Jurkat, Clone E6-1 (cell line): ENCODE data around the gene DNAJC25. TPM values are rescaled to one million over a fixed set of nuclear protein-coding genes. Genes with fewer than 3 reads are reported as not detected.
"Not testable (repeated sequence)": the region's sequence is repeated elsewhere in the genome, so short reads cannot be mapped to it uniquely, and the experiment has no call there.

Source experiments
- DNase-seq: peaks from one replicate; pipeline ENCODE4 v3.0.0-alpha.2; 2011; ENCODE audit warnings: low read depth, low spot score
- H3K4me3 ChIP-seq: 2 replicates; pipeline ENCODE4 v1.5.1; 2011; ENCODE audit warnings: mild to moderate bottlenecking, low read length, control low read depth, moderate library complexity
- polyA plus RNA-seq: library from polyadenylated mRNA; unstranded; fragments of >200 nt; gene quantifications from one replicate; pipeline ENCODE4 v1.2.1, GENCODE V29; 2012; ENCODE audit warnings: missing spikeins; ENCODE audit not compliant: insufficient read length, insufficient read depth

The DNAJC25 gene
- polyA plus RNA-seq = 5.1 TPM

DNA sequence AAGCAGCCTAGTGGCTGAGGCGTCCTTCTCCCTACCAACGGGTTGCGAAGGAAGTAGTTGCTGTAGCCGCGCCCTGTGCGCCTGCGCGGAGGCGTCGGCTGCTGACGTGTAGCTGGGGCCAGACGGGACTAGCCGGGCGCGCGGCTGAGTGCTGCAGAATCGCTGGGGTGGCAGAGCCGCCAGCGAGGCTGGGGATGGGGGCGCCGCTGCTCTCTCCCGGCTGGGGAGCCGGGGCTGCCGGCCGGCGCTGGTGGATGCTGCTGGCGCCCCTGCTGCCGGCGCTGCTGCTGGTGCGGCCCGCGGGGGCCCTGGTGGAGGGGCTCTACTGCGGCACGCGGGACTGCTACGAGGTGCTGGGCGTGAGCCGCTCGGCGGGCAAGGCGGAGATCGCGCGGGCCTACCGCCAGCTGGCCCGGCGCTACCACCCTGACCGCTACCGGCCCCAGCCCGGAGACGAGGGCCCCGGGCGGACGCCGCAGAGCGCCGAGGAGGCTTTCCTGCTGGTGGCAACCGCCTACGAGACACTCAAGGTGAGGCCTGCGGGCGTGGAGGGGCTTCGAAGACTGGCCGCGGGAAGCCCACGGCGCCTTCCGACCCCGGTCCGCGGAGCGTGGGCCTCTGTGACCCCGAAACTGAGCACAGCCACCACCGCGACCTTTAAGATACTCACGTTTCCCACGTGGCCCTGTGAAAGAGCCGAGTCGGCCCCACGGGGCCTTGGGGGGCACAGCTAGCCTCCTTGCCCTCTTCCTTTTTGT, at the start of gene DNAJC25:
DNAJC25 (plus strand) TSS at position 121 of the 758 bp plus-strand sequence; CDS start at position 195, 74 bp downstream.
- peak within 1 kb of the TSS; percentile 84 for H3K4me3 ChIP-seq

DNA sequence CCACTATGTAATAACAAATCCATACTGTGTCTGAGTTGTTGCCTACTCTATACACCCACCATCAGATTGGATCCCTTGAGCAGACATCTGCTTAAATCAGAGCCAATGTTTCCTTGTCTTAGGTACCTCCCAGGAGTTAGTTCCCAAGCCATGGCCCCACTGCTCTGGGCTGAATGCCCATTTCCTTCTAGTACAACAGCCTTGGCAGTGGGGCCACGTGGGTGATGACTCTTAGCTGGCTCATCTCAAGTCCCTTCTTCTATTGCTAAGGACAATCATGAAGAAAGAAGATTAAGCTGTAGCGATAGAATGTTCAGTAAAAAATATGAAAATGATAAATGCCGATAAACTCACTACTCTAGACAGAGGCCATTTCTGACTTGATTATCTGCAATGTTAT, 48.2 kb upstream of the DNAJC25 start:
- H3K4me3 ChIP-seq = no peak overlapping the region
- no peak for DNase-seq

More for the DNA sequence above, at the start of gene DNAJC25:
- peak; percentile 98 for DNase-seq

DNA sequence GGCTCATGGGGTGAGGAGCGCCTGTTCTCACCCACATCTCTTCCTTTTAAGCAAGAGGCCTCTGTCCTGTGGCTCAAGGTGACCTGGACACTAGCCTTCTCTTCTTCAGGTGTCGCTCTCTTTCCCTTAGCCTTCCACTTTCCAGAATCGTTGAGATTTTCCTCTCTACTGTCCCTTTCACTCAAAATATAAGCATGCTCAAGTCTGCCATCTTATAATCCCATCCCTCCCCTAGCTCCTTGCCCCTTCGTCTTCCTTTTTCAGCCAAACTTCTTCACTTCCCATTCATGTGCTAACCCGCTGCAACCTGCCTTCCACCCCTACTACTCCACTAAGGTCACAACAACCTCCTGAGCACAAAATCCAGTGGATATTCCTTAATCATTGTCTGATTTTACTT, 44.8 kb upstream of the DNAJC25 start:
- no peak for DNase-seq

DNA sequence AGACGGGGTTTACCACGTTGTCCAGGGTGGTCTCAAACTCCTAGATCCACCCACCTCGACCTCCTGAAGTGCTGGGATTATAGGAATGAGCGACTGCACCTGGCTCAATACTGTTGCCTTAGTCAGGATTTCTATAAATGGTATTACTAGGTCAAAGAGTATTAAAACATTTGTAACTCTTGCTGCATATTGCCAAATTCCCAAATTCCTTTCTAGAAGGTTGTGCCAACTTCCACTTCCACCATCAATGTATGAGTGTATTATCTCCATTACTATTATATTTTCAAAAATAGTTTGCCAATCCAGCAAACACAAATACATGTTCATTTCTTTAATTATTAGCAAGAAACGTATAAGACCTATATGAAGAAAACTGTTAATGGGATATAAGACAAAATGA, 42.3 kb upstream of the DNAJC25 start:
- DNase-seq = no peak
- H3K4me3 ChIP-seq = no peak overlapping the region

More for the DNA sequence above, 44.8 kb upstream of the DNAJC25 start:
- no peak overlapping the region for H3K4me3 ChIP-seq

DNA sequence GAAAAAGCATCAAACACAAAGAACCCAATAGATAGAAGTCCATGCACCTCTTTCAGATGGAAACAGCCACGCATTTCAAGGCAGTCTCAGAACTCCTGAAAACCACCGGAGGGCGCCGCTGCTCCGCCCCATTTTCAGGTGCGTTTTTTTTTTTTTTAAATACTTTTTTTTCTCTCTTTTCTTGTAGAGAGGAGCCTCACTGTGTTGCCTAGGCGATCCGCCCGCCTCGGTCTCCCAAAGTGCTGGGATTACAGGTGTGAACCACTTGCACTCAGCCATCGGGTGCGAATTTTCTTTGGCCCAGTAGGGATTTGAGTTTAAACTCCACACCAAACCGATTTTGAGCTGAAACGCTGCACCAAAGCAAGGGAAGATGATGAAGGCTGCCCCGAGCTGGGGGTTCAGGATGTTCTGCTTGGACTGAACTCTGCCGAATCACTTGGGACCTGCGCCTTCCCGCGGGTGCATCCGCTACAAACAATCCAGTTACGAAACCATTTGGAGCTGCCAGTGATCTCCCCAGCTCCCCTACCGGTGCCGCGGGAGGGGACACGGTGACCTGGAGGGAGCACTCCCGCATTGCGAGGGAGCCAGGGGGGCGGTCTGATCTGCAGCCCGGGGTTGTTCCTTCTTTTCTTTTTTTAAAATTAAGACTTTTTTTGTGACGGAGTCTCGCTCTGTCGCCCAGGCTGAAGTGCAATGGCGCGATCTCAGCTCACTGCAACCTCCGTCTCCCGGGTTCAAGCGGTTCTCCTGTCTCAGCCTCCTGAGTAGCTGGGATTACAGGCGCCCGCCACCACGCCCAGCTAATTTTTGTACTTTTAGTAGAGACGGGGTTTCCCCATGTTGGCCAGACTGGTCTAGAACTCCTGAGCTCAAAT, 33.0 kb upstream of the DNAJC25 start:
- peak overlapping the region; percentile 35 for H3K4me3 ChIP-seq
- peak; percentile 55 for DNase-seq

DNA sequence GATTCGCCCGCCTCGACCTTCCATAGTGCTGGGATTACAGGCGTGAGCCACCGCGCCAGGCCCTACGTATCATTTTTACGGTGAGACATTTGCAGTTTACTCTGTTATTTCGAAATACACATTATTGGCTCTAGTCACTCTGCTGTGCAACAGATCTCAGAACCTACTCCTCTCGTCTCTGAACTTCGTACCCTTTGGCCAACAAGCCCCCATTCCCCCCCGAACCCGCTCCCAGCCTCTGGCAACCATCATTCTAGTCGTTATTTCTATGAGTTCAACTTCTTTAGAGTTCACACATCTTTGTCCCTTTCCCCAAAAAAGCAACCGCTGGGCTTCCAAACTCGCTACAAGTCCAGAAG, 32.4 kb upstream of the DNAJC25 start:
- no peak overlapping the region for H3K4me3 ChIP-seq
- DNase-seq = no peak

DNA sequence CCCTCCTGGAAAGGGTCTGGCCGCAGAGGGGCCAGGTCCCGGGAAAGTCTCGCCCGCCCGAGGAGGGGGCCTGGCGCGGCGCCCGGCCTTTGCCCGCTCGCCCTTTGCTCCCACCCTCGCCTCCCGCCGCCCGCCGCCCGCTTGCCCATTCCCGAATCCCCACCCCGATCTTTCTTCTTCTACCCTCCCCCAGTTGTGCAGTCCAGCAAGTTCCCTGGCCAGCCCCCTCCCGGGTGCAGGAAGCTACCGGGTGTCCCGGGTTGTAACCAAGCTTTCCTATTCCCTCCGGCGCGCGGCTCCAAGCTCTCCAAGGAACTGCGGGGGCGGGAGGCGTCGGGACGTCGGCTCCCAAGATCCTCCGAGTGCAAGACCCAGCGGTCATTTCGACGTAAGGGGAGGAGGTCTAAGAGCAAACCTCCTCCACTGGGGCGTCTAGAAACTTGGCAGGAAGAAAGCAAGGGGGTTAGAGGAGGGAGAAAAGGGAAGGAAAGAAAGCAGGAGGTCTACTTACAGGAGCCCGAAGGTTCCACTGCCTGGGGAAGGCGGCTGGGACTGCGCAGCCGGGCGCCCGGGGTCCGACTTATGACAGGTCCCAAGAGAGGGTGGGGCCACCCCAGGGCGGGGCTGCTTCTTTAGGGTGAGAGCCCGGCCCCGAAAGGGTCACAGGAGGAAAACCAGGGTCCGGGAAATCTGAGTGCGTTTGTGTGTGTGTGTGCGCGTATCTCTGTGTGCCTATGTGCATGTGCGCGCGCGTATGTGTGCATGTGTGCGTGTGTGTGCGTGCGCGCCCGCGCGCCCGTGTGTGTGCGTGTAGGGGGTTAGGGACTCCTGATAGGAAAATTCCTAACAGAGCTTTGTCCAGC, 31.8 kb upstream of the DNAJC25 start, which contains the start of gene PTGR1:
PTGR1 (minus strand) TSS at position 556 of the 863 bp plus-strand sequence. CDS start 2,225 bp downstream, outside the sequence.
- no peak for DNase-seq
- H3K4me3 ChIP-seq = no peak within 1 kb of the TSS

DNA sequence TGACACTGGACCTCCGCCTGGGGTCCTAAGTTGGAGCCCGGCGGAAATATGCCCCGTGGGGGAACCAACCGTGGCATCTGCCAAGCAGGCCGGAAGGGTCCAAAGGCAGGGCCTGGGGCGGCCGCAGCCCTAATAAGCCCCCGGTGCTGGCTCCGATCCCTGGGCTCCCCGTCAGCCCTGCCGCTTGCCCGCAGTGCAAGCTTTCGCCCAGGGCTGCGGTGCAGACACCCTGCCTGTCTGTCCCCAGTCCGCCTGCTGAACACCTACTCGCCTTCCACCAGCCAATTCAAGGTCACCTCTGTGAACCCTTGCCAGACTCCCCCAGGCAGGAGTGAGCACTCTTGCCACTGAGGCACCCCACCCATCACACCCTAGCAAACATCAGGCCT, 31.2 kb upstream of the DNAJC25 start:
- no peak overlapping the region for H3K4me3 ChIP-seq
- DNase-seq = no peak

DNA sequence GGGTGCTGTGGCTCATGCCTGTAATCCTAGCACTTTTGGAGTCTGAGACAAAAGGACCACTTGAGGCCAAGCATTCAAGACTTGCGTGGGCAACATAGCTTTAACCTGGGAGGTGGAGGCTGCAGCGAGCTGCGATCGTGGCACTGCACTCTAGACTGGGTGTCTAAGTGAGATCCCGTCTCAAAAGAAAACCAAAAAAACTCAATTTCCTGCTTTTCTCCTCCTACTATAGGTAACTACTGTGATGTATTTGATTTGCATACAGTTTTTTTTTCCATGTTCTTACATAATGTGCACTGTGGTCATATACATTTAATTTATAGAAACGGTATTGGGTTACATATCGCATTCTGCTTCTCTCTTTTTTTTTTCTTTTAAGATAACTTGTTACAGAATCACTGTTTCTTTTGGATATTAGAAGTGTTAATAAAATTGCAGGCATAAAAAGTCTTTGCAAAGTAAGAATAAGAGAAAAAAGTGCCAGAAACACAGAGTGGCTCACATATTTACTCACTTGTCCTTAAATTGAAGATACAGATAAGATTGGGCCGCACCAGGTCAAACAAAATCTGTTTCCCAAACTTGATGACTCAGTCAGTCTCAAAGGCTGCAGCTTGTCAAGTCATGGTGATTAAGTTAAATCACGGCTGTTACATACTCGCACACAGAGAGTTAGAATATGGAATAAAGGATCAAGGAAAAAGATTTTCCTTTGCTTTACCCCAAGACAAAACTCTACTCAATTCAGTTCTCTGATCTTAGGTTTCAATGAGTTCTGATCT, 29.7 kb upstream of the DNAJC25 start:
- H3K4me3 ChIP-seq = no peak overlapping the region
- DNase-seq = no peak

DNA sequence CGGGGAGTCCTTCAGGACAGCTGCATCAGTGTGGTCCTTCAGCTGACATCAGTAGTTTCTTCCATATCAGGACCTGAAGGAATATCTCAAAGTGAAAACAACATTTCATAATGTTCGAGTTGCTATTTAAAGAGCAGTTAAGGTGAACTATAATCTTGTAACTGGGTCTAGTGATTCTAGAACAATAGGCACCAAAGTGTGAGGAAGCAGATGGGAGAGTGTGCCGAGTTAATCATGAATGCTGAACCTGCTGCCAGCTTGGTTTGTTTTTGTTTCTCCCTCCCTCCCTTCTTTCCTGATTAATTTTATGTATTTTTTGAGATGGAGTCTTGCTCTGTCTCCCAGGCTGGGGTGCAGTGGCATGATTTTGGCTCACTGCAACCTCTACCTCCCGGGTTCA, 28.1 kb upstream of the DNAJC25 start:
- no peak for DNase-seq
- H3K4me3 ChIP-seq = no peak overlapping the region

DNA sequence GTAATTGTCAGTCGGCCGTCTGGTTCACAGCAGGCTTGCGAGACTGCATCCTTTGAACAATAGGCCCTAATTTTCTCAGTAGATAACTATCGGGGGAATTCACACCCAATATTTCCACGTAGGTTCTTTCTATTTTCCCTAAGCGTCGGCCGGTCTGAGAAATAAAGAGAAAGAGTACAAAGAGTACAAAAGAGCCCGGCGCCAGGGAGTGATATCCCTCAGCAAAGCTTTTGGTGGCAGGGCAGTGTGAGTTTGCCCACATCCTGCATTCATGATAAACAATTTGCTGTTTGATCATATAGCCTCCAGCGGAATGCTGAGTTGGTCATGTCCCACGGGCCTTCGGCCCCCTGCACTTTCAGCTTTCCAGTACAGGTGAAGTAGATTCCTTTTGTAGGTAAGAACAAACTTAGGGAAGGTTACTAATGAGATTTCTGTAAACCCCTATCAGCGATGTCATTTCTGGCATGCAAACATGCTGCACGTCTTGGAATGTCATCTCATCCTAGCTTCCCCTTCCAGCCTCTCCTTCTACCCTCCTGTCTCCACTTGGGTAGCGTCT, 27.0 kb upstream of the DNAJC25 start:
- H3K4me3 ChIP-seq = no peak overlapping the region
- no peak for DNase-seq

DNA sequence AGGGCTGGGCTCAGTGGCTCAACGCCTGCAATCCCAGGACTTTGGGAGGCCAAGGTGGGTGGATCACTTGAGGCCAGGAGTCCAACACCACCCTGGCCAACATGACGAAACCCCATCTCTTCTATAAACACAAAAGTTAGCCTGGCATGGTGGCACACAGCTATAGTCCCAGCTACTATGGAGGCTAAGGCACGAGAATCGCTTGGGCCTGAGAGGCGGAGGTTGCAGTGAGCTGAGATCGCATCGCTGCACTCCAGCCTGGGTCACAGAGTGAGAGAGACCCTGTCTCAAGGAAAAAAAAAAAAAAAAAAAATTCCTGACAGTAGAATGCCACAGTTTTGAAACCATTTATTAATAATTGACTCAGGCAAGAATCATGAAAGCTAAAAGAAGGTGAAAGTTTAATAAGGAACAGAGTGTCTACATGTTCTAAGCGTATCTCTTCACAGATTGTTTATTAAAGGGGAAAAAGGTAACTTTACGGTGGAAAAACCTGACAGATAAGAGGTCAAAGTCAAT, 26.0 kb upstream of the DNAJC25 start:
- H3K4me3 ChIP-seq = no peak overlapping the region
- DNase-seq = no peak

DNA sequence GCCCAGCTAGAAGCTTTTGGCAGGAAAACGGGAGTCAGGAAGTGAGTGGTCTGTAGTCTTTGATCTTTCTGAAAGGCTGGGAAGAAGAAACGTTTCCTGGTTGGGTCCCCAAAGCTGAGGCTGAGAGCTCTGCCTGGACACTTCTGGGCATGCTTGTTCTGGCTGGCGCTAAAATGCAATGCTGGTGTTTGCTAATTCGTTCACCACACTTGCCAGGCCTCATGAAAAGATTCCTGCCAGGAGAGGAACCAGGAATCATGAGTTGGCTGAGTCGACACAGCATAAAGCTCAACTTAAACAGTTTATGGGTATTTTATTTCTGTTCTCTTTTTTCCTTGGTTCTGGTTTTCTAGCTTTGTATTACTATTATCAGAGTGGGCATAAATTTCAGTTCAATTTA, 21.0 kb upstream of the DNAJC25 start:
- DNase-seq = no peak
- no peak overlapping the region for H3K4me3 ChIP-seq

DNA sequence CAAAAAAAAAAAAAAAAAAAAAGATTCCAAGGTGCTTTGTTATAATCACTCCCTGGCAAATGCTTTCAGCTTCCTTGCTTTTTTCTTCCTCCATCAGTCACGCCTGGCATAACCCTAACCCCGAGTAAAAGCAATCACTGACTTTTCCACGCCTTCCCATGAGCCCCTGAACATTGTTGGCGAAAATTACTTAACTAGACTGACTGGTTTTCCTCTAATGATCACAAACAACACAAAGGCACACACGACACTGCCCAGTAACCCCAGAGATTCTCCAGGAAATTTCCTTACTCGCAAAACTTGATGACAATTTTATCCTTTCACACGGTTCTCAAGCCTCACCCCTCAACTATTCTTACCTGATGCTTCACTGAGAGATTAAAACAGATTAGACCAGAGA, 20.3 kb upstream of the DNAJC25 start:
- no peak for DNase-seq
- no peak overlapping the region for H3K4me3 ChIP-seq

DNA sequence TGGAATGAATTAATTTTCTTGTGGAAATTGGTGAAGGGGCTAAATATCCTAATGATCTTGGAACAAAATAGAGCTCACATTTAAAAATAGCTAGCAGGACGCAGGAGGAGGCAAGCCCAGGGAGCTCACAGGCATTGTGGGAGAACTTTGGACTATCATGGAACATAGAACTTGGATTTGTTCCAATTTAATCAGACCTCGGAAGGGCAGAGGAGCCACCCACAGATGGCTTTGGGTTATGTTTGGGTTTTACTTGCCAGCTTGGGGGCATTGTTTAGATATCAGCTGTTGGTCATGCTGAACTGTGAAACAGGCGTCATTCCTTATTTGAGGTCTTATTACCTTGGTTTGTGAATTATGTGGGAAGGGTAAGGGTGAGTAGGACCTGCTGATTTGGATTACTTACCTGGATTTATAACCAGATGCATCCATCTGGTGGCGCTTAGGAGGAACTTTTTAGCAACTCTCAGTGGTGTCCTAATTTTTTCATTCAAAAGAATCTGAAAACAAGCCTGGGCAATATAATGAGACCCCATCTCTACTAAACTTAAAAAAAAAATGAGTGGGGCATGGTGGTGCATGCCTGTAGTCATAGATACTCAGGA, 17.6 kb upstream of the DNAJC25 start:
- DNase-seq = no peak
- no peak overlapping the region for H3K4me3 ChIP-seq

DNA sequence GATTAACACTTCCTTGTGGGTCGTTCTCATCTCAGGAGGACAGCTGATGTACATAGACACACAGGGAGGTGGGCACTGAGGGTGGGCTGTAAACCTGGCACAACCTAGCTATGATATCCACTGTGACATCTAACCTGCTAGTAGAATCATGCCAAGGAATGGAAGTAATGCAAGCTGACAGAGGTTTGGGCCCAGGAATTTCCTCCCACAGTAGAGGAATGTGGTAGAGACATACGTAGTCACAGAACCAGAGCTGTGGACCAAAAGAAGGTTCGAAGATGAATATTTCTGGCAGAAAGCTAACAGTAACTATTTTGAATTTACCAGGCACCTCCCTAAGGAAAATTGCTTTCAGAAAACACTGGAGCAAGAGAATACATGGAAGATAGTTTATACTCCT, 15.2 kb upstream of the DNAJC25 start:
- no peak overlapping the region for H3K4me3 ChIP-seq
- DNase-seq = no peak

DNA sequence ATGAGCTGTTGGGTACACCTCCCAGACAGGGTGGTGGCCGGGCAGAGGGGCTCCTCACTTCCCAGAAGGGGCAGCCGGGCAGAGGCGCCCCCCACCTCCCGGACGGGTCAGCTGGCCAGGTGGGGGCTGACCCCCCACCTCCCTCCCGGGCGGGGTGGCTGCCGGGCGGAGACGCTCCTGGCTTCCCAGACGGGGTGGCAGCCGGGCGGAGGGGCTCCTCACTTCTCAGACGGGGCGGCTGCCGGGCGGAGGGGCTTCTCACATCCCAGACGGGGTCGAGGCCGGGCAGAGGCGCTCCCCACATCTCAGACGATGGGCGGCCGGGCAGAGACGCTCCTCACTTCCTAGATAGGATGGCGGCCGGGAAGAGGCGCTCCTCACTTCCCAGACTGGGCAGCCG, 13.8 kb upstream of the DNAJC25 start:
- DNase-seq, H3K4me3 ChIP-seq: not testable (repeated sequence)
